Keratinocyte (primary cell): ENCODE measurements around the gene DLGAP1.

ENCODE experiments used
- EZH2 ChIP-seq: IDR thresholded peaks from one replicate; pipeline ENCODE4 v1.6.1; 2012; ENCODE audit warnings: inconsistent platforms, mild to moderate bottlenecking, low read length, moderate library complexity
- TF ChIP-seq, protein P1 (sequence below), 3 experiments: IDR thresholded peaks in 1 of 3; conservative IDR thresholded peaks in 1 of 3; optimal IDR thresholded peaks in 1 of 3; 2 replicates in 2 of 3; 3 replicates in 1 of 3; pipeline versions ENCODE3 to v1.5.1; 2011; ENCODE audit warnings: low read length in 3 of 3, mild to moderate bottlenecking in 3 of 3, moderate library complexity in 2 of 3, control low read depth in 1 of 3, inconsistent platforms in 1 of 3; ENCODE audit not compliant: insufficient read depth in 2 of 3; ENCODE audit errors: extremely low read depth in 1 of 3

DNA sequence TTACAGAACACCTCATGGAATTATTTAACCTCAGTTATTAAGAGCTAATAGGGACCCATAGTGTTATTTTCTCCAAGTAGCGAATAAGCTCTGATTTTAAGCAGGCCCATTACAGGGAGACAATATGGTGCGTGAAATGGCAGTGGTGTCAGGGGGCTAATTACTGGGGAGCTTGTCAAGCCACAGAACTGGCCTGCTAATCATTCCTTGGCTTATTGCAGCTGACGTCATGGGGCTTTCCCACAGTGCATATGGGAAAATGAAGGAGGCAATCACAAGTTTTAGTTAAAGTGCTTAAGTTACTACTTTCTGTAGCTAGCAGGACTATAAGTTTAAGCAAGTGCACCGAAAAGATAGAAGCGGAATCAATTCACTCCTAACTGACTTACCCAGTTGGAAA lies 742.6 kb downstream of the DLGAP1 start:
- TF ChIP-seq, protein P1, sequence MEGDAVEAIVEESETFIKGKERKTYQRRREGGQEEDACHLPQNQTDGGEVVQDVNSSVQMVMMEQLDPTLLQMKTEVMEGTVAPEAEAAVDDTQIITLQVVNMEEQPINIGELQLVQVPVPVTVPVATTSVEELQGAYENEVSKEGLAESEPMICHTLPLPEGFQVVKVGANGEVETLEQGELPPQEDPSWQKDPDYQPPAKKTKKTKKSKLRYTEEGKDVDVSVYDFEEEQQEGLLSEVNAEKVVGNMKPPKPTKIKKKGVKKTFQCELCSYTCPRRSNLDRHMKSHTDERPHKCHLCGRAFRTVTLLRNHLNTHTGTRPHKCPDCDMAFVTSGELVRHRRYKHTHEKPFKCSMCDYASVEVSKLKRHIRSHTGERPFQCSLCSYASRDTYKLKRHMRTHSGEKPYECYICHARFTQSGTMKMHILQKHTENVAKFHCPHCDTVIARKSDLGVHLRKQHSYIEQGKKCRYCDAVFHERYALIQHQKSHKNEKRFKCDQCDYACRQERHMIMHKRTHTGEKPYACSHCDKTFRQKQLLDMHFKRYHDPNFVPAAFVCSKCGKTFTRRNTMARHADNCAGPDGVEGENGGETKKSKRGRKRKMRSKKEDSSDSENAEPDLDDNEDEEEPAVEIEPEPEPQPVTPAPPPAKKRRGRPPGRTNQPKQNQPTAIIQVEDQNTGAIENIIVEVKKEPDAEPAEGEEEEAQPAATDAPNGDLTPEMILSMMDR (optimal IDR thresholded peaks at IDR 0.05 in 1 of 3, IDR thresholded peaks at IDR 0.05 in 1 of 3, conservative IDR thresholded peaks at IDR 0.05 in 1 of 3; ENCODE audit: extremely low read depth in 1 of 3, insufficient read depth in 2 of 3, low read length in 3 of 3), result no peak
- no peak for TF ChIP-seq EZH2
